GM10248 (cell line): ENCODE results near the gene WDFY1.

Experiments
- CTCF ChIA-PET: fragments of 300-600 bp; sonication (Branson Sonifier 250); formaldehyde crosslinking; extraction: SDS; loops from one replicate; lab custom pipeline; 2021; ENCODE audit warnings: antibody characterized with exemption; lab: Yijun Ruan, JAX
- POLR2A ChIA-PET: fragments of 350-650 bp; sonication (Branson Sonifier 250); formaldehyde crosslinking; extraction: SDS; loops from one replicate; lab custom pipeline; 2020; ENCODE audit warnings: antibody characterized with exemption; lab: Yijun Ruan, JAX
- DNase-seq: peaks from one replicate; pipeline ENCODE4 v3.0.0; 2012; ENCODE audit errors: extremely low spot score
- TF ChIP-seq, protein P1 (sequence below): IDR thresholded peaks from 2 replicates; pipeline ENCODE4 v1.5.1; 2012; ENCODE audit warnings: mild to moderate bottlenecking, low read depth; ENCODE audit errors: extremely low read depth, missing control alignments, control extremely low read depth

WDFY1 gene

DNA sequence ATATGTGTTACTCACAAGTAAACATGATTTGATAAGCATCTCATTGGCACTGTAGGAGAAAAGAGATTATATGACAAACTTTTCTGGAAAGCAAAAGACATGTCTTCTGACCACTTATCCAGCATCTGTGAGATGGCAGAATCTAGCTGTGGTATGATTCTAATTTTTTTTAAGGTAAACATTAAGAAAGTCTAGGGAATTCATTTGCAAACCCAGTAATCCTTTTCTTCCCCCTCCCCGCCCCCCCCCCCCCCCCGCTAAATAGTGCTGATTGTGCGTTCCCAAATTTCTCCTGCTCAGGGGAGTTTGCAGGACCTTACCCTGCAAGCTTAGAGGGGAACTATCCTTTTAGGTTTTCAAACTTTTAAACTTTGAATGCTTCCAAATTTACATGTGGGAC is 24.2 kb upstream of the WDFY1 start:
- ChIA-PET POLR2A (no interaction called here), CTCF (interaction anchor here (0.7 to 8.4 kb wide), 27 partner anchors 8 to 998 kb away, joined by 3 to 176 read pairs (median 7); partner anchors contain the start of genes MRPL44 and WDFY1)
- TF ChIP-seq, protein P1, sequence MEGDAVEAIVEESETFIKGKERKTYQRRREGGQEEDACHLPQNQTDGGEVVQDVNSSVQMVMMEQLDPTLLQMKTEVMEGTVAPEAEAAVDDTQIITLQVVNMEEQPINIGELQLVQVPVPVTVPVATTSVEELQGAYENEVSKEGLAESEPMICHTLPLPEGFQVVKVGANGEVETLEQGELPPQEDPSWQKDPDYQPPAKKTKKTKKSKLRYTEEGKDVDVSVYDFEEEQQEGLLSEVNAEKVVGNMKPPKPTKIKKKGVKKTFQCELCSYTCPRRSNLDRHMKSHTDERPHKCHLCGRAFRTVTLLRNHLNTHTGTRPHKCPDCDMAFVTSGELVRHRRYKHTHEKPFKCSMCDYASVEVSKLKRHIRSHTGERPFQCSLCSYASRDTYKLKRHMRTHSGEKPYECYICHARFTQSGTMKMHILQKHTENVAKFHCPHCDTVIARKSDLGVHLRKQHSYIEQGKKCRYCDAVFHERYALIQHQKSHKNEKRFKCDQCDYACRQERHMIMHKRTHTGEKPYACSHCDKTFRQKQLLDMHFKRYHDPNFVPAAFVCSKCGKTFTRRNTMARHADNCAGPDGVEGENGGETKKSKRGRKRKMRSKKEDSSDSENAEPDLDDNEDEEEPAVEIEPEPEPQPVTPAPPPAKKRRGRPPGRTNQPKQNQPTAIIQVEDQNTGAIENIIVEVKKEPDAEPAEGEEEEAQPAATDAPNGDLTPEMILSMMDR: no peak
- DNase-seq: no peak

DNA sequence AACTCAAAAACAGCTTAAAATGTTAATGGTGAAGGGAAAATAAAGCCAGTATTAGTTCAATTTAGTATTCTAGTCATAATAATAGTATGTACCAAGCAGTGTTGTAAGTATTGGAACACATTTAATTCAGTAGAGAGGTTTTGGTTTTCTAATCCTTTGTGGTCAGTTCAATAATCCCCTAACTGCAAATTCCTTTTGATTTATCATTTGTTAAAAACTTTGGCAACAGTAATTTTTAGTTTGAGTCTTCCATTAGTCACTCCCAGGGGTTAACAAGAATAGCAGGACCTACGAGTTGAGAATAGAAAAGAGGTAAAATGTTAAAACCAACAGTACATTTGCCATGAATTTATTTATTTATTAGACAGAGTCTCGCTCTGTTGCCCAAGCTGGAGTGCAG is 22.8 kb upstream of the WDFY1 start:
- ChIA-PET CTCF (interaction anchor here (1.8 to 8.4 kb wide), 4 partner anchors 12 to 318 kb away, joined by 4 to 176 read pairs (median 100); no protein-coding TSS in a partner anchor), POLR2A (interaction anchor here (0.6 kb wide), 1 partner anchor 136 kb away, joined by 6 read pairs; no protein-coding TSS in a partner anchor)
- TF ChIP-seq, protein P1: no peak
- no peak for DNase-seq

DNA sequence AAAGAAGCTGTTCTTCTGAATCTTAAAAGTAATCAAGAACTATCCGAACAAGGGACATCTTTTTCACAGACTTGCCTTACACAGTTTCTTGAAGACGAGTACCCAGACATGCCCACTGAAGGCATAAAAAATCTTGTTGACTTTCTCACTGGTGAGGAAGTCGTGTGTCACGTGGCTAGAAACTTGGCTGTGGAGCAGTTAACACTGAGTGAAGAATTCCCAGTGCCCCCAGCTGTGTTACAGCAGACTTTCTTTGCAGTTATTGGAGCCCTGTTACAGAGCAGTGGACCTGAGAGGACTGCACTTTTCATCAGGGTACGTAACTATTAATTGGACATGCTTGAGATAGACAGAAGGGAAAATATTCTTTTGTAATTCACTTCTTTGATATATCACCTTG is 14.6 kb upstream of the WDFY1 start:
- DNase-seq: no peak
- CTCF ChIA-PET: interaction anchor here (3.7 kb wide), 1 partner anchor 11 kb away, joined by 71 read pairs; no protein-coding TSS in a partner anchor
- TF ChIP-seq, protein P1: no peak
- POLR2A ChIA-PET: no interaction called here

DNA sequence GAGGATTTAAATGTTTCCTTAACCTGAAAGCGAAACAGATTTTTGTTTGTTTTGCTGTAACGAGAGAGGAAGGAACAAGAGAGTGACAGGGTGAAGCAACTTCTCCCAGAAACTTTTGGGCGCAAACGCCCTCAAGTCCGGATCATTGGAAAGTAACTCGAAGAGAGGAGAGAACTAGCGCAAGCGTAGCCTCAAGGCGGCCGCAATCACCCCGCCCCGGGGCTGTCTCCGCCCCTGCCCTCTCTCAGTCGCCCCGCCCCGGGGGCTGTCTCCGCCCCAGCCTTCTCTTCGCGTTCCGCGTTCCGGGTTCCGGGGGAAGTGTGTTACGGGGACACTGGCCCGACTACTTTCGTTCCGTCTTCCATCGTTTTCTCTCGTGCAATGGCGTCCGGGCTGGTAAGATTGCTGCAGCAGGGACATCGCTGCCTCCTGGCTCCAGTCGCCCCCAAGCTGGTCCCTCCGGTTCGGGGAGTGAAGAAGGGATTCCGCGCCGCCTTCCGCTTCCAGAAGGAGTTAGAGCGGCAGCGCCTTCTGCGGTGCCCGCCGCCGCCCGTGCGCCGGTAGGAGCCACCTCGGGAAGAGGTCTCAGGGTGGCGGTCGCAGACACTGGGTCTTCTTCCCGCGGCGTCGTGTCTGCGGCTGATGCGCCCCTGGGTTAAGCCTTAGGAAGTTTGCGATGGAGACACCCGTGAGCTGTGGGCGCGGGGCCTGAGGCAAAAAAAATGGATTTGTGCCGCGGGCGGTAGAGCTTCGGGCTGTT is 12.1 kb upstream of the WDFY1 start, which contains the start of gene MRPL44:
TSS of gene MRPL44 (plus strand) at position 372 of the 760 bp plus-strand sequence. CDS start at position 382, 10 bp downstream.
- ChIA-PET CTCF (interaction anchor here (0.7 to 4.8 kb wide), 5 partner anchors 10 to 36 kb away, joined by 3 to 33 read pairs (median 3); no protein-coding TSS in a partner anchor), POLR2A (interaction anchor here (1.1 kb wide), 1 partner anchor 9 kb away, joined by 3 read pairs; no protein-coding TSS in a partner anchor)
- TF ChIP-seq, protein P1: no peak
- DNase-seq: peak; percentile 93

DNA sequence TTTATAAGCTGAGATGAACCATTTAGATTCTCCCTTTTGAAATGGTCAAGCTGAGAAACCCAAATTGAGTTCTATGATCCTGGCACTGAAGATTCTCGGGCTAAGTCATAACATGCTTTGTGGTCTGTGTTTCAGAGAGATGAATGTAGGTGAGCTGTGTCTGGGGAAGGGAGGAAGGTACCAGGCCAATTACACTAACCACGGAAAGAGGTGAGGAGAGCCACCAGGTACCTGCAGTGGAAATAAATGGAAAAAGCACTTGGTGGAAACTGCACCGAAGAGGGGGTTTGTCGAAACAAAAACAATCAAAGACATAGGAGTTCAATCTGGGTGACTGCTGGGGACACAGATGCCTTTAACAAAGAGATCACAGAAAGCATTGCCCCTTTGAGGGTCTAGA is 11.2 kb upstream of the WDFY1 start:
- ChIA-PET CTCF (interaction anchor here (1.5 to 4.8 kb wide), 2 partner anchors 15 to 59 kb away, joined by 4 to 33 read pairs; no protein-coding TSS in a partner anchor), POLR2A (interaction anchor here (1.1 kb wide), 1 partner anchor 8 kb away, joined by 3 read pairs; no protein-coding TSS in a partner anchor)
- TF ChIP-seq, protein P1: no peak
- no peak for DNase-seq

DNA sequence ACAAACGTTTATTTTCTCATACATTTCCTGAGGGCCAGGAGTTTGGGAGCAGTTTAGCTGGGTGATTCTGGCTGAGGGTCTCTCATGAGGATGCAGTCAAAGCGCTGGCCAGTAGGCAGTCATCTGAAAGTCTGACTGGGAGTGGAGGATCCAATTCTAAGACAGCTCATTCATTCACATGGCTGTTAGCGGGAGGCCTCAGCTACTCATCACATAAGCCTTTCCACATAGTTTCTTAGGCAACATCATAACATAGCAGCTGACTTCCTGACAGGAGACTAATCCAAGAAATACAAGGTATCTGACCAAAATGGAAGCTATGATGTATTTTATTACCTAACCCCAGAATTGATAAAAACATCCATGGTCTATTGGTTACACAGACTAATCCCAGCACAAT is 9.3 kb upstream of the WDFY1 start:
- DNase-seq: no peak
- POLR2A ChIA-PET: no interaction called here
- TF ChIP-seq, protein P1: no peak
- CTCF ChIA-PET: interaction anchor here (0.9 to 4.8 kb wide), 6 partner anchors 12 to 40 kb away, joined by 3 to 33 read pairs (median 3); no protein-coding TSS in a partner anchor
